NCI-H69 (cell line): ENCODE data around the gene ADGRA1.
A peak's percentile ranks its signal among the peaks of the same experiment; 100 is the strongest.
"Not testable (repeated sequence)": the region's sequence is repeated elsewhere in the genome, so short reads cannot be mapped to it uniquely, and the experiment has no call there.

Experiments
- DNase-seq: peaks from one replicate; lab custom pipeline; 2025; lab: John Stamatoyannopoulos, UW

Gene ADGRA1

DNA sequence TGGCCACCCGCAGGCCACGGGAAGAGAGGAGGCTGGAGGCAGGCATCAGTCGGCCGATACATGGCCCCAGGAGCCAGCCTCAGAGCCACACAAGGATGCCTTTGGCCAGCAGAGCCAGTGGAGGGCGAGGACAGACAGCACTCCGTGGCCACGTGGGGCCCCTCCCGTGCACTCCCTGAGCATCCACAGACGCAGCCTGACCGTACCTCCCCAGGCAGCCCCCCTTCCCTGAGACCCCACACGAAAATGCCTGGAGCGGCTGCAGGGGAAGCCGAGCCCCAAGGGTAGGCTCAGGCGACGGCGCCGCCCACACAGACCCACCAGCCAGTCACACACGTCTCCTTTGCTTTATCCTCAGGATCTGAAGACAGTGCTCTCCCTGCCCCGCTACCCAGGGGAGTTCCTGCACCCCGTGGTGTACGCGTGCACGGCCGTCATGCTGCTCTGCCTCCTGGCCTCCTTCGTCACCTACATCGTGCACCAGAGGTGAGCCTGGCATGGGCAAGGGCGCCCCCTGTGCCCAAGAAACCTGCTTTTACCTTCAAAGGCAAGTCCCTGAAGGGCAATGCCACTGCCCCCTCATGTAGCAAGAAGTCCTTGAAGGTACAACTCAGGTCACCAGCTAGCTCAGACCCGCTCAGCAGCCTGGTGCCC lies 9.0 kb downstream of the ADGRA1 start:
- peak; percentile 0 for DNase-seq

DNA sequence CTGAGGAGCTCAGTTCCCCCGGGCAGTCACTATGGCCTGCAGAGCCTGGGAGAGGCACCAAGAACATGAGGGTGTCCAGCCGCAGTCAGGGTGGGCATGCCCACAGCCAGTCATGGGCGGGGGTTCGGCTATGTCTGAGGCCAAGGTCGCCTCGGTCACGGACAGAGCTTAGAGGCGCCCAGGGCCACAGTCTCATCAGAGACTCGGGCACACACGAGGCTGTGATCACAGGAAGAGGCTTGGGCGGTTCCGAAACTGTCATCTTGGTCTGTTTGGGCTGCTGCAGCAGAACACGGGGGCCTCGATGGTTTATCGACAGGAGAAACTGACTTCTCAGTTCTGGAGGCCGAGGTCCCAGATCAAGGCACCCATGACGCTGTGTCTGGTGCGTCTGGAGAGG lies 9.7 kb downstream of the ADGRA1 start:
- DNase-seq = no peak

DNA sequence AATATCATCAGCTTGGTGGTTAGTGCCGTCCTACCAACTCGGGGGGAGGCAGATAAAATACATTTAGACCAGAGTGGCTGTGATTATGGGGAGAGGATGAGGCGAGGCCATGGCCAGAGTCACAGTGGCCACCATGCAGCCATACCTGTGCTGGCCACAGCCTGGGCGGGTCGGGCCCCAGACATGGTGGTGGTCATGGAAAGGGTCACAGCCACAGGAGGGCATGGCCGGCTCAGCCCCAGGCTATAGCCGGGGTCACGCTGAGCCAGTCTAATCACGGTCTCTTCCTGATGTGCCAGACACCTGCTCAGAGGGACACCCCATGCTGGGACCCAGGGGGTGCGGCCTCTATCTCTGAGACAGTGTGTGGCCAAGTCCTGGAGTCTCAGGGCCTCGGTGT lies 10.2 kb downstream of the ADGRA1 start:
- no peak for DNase-seq

DNA sequence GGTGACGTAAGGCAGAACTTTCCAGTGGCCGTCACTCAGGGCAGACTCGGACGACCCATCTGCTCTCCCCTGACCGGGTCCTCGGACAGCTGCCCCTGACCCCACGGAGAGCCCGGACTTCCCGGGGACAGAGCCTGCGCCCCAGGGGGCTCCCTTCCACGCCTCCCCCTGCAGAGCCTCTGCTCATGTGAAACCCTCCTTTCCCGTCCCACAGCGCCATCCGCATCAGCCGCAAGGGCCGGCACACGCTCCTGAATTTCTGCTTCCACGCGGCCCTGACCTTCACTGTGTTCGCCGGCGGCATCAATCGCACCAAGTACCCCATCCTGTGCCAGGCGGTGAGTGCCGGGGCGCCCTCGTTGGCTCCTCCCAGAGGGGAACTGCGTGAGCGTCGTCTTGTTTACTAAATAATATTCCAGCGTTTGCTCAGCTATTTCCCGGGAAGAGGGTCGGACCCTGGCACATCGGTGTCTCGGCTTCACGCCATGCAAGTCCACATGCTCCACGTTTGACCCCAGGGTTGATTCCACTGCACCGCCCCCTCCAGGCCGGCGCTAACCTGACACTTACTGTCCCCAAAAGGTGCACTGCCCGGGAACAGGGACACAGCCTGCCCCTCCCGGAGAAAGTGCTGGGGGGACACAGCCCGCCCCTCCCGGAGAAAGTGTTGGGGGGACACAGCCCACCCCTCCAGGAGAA lies 10.9 kb downstream of the ADGRA1 start:
- DNase-seq = no peak

DNA sequence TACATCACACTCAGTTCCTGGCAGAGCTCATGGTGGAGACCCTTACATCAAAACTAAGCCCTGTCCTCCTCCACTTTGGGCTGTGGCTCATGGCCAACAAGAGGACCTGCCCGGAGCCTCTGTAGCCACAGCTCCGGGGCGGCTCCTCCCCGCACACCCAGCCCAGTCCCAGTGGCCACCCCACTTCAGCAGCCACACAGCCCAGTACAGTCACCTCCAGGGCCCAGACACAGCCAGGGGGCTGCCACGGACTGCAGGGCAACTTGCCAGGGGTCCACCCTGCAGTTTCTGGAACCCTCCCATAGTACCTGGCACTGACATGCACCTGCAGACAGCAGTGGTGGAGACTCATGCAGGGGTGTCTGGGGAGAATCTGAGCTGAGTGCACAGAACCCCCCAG lies 11.8 kb downstream of the ADGRA1 start:
- no peak for DNase-seq

DNA sequence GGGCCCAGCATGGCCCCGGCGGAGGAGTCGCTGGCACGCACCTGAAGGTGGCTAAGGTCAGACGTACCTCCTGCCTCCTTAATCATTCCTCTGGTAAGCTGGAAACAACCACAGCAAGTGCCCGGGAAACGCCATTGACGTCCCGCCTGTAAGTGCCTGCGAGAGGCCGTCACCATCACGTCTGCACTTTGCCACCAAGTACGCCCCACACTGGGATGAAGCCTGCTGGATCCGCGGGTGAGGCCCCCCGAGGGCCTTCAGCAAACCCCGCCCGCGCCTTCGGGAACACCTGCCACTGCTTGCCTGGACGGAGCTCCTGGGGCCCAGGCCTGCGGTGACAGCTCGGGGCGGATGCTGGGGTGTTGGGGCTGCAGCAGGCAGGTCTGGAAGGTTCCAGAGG lies 12.5 kb downstream of the ADGRA1 start:
- no peak for DNase-seq

DNA sequence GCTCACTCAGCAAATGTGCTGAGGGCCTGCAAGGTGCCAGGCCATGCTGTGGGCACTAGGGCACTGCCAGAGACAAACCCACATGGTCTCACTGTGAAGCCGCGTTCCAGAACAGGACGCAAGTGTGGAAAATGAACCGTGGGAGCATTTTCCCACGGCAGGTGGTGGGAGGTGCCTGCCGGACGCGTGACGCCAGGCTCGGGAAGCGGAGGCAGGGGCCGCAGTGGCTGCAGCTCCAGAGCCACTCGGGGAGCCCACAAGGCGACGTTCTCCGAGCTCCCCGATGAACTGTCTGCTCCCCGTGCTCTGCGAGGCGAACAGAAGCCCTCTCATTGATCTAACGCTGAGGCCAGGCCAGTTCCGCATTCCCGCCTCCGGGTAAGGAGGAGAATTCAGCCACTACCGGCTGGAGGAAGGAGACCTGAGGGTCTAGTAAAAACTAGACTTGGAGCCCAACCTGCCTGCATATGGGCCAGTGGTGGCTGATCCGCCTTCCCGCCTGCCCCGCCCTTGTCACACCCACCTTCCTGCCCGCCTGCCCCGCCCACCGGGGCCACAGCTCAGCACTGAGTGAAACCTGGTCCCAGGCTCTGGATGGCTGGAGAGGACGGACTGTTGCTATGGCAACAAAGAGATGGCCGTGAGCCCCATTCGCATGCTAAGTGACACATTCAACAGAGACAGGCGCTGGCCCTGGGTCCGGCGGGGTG lies 13.1 kb downstream of the ADGRA1 start:
- DNase-seq = peak; percentile 5

DNA sequence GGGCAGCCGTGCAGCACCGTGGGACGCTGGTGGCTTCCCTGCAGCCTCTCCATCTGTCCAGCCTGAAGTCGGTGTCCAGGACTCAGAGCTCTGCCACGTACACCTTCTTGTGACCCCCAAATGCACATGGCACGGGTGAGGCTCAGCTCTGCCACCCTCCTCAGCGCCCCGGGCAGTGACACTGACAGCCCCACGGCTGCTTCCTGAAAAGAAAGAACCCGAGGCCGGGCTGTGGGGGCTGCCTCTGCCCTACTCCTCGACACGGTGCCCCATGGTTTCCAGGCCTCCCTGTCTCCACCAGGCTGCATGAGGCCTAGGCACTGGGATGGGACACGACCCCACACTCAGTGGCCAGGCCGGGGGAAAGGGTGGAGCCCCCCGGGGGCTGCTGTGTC lies 13.7 kb downstream of the ADGRA1 start:
- DNase-seq = no peak

DNA sequence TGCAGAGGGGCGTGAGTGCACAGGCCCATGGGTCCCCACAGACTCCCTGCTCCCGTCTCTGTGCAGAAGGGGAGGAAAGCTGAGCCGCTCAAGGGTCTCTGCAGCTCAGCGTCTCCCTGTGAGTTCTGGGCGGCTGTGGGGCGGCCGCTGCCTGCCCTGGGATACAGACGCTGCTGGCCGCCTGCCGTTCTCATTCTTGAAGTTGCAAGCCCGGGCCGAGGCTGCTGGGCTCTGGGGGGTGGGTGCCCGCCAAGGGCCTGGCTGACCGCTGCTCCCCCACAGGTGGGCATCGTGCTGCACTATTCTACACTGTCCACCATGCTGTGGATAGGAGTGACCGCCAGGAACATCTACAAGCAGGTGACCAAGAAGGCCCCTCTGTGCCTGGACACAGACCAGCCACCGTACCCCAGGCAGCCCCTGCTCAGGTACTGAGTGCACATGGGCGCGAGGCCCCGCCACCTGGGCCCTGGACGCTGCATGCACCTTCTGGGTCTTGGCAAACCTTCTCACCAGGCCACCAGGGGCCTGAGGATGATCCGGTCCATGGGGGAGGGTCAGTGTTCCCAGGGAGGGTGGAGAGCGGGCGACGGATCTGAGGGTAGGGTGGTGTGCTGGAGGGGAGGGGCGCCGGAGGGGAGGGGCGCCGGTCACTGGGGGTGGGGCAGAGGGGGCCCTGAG lies 14.8 kb downstream of the ADGRA1 start:
- DNase-seq = no peak

DNA sequence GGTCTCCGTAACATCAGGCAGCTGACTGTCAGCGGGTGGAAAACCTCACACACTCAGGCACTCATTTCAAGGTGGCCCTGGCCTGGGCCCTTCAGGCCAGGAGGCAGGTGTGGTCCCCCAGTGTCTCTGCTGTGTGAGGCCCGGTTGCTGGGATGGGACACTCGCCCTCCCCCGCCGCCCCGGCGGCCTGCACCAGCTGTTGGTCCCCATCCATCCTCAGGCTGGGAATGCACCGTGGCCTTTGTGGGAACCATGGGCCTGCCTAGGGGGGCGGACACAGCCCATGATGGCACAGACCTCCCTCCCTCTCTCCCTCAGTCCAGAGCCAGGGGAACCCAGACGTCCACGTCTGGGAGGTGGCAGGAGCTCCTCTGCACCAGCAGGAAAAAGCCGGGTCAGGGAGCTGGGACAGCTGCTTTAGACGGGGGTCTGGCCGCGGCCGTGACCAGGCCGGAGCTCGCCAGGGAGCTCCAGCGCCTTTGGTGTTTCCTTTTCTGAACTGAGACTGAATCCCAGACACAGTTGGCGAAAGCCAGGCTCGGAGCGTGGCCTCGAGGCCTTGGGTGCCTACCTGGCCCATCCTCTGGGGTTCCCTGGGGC lies 15.7 kb downstream of the ADGRA1 start:
- DNase-seq = no peak

DNA sequence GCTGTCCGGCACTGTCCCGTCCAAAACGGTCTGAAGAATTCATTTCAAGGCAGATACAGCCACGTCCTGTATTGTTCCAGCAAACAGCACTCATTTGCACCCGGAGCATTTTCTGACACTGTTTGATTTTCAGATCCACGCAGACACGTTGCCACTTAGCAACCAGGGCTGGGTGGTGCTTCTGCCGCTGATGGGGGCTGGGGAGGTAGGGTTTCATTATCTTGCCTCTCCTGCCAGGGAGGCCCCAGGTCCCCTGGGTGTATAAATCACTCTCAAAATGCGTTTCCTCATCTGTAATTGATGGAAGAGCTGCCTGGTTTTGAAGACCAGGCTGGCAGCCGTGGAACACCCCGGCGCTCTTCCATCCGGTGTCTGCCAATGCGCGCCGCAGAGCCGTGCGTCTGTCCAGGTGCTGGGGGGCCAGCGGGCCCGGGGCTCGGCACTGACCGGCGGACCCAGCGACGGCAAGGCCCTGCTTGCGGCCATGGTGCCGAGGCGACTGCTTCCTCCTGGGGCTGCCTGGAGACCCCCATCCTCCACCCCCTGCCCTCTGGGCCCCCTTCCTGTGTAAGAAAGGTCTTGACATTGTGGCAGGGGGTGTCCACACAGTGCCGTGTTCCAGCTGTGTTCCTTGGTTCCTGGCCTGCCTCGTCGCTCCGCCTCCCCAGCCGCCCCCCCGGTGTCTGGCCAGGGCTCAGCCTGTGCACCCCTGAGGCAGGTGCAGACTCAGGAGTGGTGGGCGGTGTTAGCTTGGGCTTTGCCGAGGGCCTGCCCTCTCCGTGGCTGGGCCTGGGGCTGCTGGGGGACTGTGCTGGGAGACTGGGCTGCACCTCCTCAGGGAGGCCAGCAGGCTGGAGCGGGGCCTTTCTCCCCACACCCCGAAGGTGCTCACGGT lies 16.6 kb downstream of the ADGRA1 start:
- no peak for DNase-seq

DNA sequence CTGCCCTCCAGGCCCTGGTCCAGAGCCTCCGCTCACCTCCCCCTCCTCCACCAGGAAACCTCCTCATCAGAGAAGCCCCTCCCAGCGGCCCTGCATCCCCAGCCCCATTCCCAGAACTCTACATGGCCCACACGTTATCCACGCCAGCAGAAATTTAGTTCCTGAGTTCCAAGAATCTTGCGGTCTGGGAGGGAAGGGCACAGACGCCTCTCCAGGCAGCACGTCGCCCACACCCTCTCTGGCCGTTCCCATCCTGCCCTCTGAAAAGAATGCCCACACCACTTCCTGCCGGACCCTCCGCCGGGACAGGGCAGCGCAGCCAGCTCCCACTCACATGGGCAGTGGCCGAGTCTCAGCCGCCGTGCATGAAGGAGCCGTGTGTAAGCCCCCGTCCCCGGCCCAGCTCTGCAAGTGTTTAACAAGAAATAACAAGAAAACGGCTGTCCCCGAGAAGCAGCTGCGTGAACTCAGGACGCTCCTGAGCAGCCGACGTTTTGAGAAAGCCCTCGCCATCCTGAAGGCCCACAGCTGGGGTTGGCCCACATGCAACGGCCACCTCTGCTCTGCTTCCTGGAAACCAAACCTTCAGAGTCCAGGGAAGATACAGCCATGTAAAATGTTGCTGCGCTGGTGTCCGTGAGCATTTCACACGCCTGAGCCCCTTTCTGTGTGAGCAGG lies 17.4 kb downstream of the ADGRA1 start:
- DNase-seq = no peak

DNA sequence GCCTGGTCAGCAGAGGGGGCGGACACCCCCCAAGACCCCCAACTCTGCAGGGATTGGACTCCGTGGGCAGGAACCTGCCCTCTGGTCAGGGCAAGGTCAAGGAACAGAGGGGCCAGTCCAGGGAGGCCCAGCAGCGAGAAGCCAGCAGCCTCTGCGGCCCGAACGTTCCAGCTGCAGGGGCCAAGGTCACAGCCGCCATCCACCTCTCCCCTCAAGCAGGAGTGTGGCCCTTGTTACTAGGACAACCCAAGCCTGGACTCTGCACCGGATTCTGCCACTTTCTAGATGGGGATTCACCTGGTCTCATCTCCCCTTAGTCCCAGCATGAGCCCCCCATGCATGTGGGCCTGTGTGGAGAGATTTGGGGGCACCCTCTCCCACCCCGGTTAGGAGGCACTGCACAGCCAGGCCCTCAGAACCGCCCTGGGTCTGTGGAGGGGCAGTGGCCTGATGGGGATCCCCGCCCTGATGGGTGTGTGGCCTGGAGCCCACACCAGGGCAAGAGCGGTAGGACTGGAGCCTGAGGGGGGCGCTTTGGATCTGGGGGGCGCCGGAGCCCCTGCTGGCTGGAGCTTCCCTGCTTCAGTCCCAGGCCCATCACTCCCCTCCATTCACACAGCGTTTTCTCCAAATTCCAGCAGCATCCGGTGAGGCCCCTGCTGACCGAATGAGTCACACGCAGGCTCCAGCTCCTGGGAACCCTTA lies 18.1 kb downstream of the ADGRA1 start:
- DNase-seq = no peak

DNA sequence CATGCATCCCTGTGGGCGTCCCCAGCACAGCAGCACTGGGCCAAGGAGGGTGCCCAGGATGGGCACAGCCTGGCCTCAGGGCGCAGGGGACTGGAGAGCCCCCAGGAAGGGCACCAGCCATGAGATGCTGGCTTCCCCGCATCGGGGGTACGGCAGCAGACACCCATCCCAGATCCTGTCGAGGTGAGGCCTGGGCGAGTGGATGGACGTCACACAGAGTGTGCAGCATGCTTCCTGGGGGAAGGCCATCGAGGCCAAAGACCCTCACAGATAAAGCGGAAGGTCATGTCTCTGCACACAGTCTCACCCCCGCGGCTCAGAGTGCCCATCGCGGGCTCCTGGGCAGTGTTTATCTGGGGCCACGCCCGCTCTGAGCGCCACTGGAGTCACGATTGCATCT lies 18.8 kb downstream of the ADGRA1 start:
- no peak for DNase-seq

DNA sequence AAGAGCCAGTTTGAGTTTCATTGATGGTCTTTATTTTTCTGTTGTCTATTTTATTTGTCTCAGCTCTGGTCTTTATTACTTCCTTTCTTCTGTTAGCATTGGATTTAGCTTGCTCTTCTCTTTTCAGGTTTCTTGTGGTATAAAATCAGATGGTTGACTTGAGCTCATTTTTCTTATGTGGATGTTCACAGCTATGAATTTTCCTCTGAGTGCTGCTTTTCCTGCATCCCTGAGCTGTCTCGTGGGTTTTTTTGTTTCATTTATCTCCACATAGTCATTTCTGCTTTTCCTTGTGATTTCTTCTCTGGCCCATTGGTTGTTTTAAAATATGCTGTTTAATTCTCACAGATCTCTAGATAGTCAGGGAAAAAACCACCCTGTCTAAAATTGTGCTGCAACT lies 19.7 kb downstream of the ADGRA1 start:
- no peak for DNase-seq

DNA sequence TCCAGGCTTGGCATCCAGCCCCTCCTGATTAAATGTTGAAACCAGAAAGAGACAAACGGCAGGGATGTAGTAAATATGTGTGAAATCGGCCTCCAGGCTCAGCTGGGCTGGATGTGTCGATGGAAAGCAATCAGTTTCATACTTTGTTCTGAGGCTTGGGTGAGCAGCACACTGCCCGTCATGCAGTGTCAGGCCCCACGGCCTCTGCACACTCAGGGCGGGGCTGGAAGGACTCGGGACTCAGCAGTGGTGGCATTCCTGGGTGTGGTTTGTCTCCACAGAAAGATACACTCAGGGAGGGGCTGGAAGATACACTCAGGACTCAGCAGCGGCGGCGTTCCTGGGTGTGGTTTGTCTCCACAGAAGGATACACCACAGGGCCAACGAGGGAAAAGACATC lies 22.0 kb downstream of the ADGRA1 start:
- DNase-seq = no peak

DNA sequence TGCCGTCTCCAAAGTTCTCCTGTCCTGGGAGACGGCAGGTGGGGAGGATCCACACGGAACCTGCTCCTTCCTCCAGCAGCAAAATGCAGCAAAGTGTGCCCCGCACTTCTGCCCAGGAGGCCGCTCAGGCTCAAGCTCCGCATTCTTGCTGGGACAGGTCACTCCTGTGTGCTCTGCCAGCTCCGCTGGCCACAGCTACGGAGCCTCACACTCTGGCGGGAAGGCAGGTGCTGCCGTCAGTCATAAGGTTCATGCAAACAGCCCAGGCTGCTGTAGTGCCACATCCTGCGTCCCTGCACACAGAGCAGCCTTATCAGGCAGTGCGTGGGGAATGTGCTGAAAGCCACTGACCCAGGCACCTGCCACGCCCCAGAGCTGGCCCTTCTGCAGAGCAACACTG lies 22.4 kb downstream of the ADGRA1 start:
- no peak for DNase-seq

DNA sequence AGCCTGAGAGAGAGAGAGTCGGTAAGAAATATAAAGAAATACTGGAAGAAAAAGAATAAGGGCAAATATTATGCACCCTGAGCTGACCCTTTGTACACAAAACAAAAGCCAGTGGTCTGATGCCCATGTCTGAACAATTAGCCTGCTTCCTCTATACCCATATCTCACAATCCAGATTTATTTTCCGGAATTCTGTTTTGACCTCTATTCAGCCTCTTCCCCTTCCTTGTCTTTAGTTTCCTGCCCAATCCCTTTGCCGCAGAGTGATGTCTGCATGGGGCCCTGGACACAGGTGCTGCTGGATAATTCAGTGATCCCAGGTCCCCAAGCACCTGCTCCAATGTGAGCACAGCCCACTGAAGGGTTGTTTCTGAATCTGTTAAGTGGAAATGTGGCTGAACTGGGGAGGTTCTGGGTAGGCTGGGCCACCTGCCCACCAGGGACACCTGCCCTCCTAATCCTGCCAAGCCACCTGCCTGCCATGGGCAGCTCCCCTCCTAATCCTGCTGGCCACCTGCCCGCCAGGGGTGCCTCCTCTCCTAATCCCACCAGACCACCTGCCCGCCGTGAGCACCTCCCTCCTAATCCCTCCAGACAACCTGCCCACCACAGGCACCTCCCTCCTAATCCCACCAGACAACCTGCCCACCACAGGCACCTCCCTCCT lies 23.0 kb downstream of the ADGRA1 start:
- no peak for DNase-seq

DNA sequence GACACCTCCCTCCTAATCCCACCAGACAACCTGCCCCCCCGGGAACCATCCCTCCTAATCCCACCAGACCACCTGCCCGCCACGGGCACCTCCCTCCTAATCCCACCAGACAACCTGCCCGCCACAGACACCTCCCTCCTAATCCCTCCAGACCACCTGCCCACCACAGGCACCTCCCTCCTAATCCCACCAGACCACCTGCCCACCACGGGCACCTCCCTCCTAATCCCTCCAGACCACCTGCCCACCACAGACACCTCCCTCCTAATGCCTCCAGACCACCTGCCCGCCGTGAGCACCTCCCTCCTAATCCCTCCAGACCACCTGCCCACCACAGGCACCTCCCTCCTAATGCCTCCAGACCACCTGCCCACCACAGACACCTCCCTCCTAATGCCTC lies 23.9 kb downstream of the ADGRA1 start:
- not testable (repeated sequence) for DNase-seq
